HG02798 (cell line): ENCODE results near the gene CRYBG3.

ENCODE experiments used
- ATAC-seq: cut with Tn5 transposase; IDR thresholded peaks from one replicate; pipeline ENCODE4 v1.9.1; 2021; ENCODE audit warnings: mild to moderate bottlenecking; ENCODE audit not compliant: unreplicated experiment, poor library complexity

CRYBG3 gene

GRCh38 chr3:97821774-97822358 lies at the start of gene CRYBG3:
Gene CRYBG3 (plus strand): TSS chr3:97822011. CDS start chr3:97822207, 196 bp downstream.
- peak; percentile 98 for ATAC-seq

DNA sequence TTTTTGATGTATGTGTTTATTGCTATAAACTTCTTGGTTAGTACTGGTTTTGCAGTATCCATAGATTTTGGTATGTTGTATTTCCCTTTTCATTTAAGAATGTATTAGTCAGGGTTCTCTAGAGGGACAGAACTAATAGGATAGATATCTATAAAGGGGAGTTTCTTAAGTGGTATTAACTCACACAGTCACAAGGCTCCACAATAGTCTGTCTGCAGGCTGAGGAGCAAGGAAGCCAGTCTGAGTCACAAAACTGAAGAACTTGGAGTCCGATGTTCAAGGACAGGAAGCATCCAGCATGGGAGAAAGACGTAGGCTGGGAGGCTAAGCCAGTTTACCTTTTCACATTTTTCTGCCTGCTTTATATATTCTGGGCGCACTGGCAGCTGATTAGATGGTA lies 48.9 kb upstream of the CRYBG3 start:
- no peak for ATAC-seq

- no peak for ATAC-seq
Measured at GRCh38 chr3:97778152-97778551, 43.7 kb upstream of the CRYBG3 start.

- peak; percentile 69 for ATAC-seq
Measured at GRCh38 chr3:97793420-97794019, 28.3 kb upstream of the CRYBG3 start.

DNA sequence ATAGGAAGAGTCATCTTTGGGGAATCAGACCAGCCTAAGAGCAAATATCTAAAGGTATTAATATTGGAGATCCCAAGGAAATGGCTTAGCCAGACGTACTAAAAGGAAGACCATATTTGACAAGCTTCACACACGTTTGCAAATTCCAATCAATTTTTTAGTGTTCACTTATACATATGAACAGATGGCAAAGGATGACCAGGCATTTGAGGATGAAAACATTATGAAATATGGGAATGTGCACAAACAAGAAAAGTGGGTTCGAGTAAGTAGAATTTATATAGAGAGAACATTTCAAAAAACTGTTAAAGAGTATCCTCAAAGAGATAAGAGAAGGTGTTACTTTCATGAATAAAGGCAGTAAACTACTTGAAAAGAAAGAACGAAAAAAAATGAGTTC lies 25.9 kb upstream of the CRYBG3 start:
- no peak for ATAC-seq

DNA sequence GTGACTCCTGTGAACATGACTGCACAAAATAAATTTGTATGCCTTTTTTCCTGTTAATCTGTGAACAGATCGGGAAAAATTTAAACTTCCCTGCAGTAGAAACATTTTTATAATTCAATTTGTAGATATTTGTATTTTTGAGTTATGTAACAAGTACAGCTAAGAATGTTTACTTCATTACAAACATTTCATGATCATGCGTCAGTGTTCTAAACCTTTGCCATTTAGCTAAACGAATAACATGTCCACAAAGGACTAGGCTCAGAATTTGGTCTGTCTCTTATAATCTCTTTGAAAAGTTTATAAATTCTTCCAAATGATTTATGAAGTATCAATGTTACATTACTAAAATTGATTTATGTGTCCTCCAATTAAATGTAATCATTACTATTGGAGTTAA lies 17.3 kb upstream of the CRYBG3 start:
- ATAC-seq: no peak

DNA sequence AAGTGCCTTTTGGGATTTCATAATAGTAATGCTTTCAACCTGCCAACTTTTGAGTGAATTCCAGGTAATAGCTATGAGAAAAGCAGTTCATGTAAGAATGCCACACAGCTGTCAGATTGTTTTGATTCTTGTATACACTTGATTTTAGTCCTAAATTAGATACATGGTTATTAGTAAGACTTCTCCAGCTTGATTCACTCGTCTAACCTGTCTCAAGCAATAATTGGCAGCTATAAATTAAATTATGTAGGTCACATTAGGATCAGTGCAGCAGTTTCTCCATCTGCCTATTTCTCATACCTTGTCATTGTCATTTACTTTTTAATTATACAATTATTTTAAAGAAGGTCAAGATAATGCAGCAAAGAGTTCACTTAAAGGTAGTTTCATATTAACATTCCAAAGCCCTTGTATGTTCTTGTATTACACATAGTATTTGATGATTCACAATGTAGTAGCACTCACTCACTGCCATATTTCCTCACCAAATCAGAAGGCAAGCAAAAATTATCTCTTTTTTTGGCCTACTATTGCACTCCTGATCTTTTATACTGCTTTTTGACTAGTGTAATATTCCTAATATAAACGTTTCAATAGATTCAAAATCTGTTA lies 10.9 kb upstream of the CRYBG3 start:
- ATAC-seq: no peak

- no peak for ATAC-seq
Measured at GRCh38 chr3:97815149-97815917, 6.5 kb upstream of the CRYBG3 start.

- ATAC-seq: no peak
Measured at GRCh38 chr3:97816811-97817210, 5.0 kb upstream of the CRYBG3 start.

- no peak for ATAC-seq
Measured at GRCh38 chr3:97817965-97818364, 3.8 kb upstream of the CRYBG3 start.

DNA sequence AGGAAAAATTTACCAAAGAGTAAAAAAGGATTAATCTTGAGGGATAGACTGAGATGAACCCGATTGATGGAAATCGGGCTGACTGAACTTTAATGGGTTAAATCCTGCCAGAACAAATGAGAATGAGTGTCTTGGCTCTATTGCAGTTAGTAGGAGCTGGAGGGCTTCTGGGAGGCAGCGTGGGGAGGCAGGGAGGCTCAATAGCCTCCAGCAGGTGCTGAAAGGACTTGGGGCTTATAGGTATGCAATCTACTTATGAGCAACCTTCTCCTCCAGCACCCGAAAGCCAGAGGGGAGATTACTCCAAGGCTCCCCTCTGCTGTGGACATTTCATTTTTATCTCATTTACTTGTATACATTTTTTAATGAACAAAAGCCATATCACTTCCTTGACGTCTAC lies 1.0 kb upstream of the CRYBG3 start:
- no peak for ATAC-seq

DNA sequence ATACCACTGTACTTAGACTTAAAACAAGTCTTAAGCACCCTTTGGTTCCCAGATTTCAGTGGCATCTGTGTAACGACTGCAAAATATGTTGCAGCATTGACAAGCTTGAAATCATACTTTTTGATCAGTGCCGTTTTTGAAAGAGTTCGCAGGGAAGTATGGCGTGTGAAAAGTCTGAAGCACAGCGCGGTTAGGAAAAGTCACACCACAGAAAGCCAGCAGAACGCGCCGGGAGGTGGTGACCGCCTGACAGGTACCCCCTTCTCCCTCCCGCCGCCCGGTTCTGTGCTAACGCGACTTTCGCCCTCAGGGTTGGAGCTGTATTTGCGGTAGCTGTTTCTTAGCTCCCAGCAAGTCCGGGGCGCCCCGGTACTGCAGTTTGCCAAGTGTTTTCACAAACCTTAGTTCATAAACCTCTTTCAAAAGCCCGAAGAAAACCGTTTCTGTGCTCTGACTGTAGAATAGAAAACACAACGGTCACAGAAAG lies 481 bp upstream of the CRYBG3 start:
- peak; percentile 55 for ATAC-seq

DNA sequence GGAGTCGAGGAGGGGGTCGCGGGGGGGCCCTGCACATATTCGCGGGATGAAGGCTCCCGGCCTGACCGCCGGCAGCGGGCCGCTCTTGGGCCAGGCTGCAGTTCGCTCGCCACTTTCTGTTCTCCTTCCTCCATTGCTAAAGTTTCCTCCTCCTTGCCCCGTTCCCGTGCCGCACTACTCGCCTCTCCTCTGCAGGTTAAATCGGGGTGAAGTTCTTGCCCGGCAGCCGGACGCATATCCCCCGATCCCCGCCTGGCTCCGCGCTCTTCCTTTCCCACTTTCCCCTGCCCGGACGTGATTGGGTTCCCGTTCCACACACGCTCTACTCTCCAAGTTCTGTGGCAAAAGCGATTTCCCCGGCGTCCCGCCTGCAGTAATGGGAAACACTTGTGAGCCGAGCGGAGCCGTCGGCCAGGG lies 556 bp downstream of the CRYBG3 start:
- peak; percentile 16 for ATAC-seq

- no peak for ATAC-seq
Measured at GRCh38 chr3:97823046-97824004, 1.5 kb downstream of the CRYBG3 start.

- no peak for ATAC-seq
Measured at GRCh38 chr3:97825101-97825500, 3.3 kb downstream of the CRYBG3 start.

- ATAC-seq: no peak
Measured at GRCh38 chr3:97827741-97828471, 6.1 kb downstream of the CRYBG3 start.

- ATAC-seq: no peak
Measured at GRCh38 chr3:97829198-97829597, 7.4 kb downstream of the CRYBG3 start.

- no peak for ATAC-seq
Measured at GRCh38 chr3:97830638-97831037, 8.8 kb downstream of the CRYBG3 start.

- no peak for ATAC-seq
Measured at GRCh38 chr3:97831140-97831539, 9.3 kb downstream of the CRYBG3 start.
